ENCODE measurements around the gene CSRNP3.

CSRNP3 gene

DNA sequence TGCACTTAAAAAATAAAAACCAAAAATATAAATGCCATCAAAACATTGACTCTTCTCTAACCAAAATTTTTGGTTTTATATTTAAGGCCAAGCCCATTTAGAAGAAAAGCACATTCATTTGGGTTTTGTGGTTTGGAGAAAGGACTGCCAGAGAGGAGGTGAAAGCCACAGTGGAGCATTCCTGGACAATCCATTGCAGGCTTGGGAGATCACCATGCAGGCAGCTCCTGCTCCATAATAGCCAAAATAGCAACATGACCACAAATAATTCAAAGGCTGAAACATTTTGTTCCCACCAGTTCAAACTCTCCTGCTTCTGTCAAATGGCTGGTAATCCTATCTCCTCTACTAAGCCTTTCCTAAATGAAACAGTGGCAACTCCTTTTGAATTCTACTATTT, 251.0 kb downstream of the CSRNP3 start:
- no peaks in the 10 kb centered on the region for H3F3A ChIP-seq (ENCODE audit: low read depth)
- no peaks in the 10 kb centered on the region for H3K79me2 ChIP-seq (ENCODE audit: insufficient read depth, low read length)
- H3K27me3 ChIP-seq (ENCODE audit: insufficient read depth, low read length, poor library complexity, severe bottlenecking) = no peaks in the 10 kb centered on the region
- no peaks in the 10 kb centered on the region for H3K36me3 ChIP-seq (ENCODE audit: insufficient read depth, low read length)
- no peaks in the 10 kb centered on the region for H3K9me3 ChIP-seq (ENCODE audit: insufficient read depth, low read depth, low read length)
- no peak overlapping the region for H3K4me3 ChIP-seq (ENCODE audit: low read length, poor library complexity, severe bottlenecking)
- no peak overlapping the region for H2AFZ ChIP-seq (ENCODE audit: low read length)
- H3K4me1 ChIP-seq (ENCODE audit: insufficient read depth, low read length, poor library complexity, severe bottlenecking) = no peaks in the 10 kb centered on the region
- no peak overlapping the region for H3K4me2 ChIP-seq (ENCODE audit: low read depth, low read length, poor library complexity, severe bottlenecking)
- no peaks in the 10 kb centered on the region for H3K9me2 ChIP-seq (replicated peaks; ENCODE audit: low read depth, low read length)
- no peak for TF ChIP-seq EZH2phosphoT487 (IDR thresholded peaks at IDR 0.05; ENCODE audit: borderline replicate concordance)
- TF ChIP-seq, protein P1, sequence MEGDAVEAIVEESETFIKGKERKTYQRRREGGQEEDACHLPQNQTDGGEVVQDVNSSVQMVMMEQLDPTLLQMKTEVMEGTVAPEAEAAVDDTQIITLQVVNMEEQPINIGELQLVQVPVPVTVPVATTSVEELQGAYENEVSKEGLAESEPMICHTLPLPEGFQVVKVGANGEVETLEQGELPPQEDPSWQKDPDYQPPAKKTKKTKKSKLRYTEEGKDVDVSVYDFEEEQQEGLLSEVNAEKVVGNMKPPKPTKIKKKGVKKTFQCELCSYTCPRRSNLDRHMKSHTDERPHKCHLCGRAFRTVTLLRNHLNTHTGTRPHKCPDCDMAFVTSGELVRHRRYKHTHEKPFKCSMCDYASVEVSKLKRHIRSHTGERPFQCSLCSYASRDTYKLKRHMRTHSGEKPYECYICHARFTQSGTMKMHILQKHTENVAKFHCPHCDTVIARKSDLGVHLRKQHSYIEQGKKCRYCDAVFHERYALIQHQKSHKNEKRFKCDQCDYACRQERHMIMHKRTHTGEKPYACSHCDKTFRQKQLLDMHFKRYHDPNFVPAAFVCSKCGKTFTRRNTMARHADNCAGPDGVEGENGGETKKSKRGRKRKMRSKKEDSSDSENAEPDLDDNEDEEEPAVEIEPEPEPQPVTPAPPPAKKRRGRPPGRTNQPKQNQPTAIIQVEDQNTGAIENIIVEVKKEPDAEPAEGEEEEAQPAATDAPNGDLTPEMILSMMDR (conservative IDR thresholded peaks at IDR 0.05; ENCODE audit: low read length) = no peak
- no peak overlapping the region for H3K9ac ChIP-seq (ENCODE audit: low read depth, low read length, poor library complexity, severe bottlenecking)
- H4K20me1 ChIP-seq (ENCODE audit: insufficient read depth, low read length, poor library complexity, severe bottlenecking) = no peaks in the 10 kb centered on the region

DNA sequence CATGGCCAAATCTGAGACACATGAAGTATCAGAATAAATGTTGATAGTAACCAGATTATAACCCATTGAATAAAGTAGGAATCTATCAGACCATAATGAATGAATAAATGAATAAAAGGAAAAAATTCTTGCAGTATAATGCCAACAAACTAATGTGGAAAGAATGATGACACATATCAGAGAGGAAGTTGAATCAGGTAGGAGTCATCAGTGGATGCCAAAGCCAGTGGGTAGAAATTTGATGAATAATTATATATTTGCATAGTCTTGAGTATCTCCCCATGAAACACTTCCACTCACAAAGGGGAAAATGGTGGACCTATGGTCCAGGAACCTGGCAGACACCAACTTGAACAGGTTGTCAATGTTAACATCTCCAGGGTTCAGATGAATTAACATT, 255.9 kb downstream of the CSRNP3 start:
- Histone ChIP-seq H2AFZ (ENCODE audit: low read length) (no peak overlapping the region), H3K79me2 (ENCODE audit: insufficient read depth, low read length) (no peaks in the 10 kb centered on the region), H3K27me3 (ENCODE audit: insufficient read depth, low read length, poor library complexity, severe bottlenecking) (no peaks in the 10 kb centered on the region), H4K20me1 (ENCODE audit: insufficient read depth, low read length, poor library complexity, severe bottlenecking) (no peaks in the 10 kb centered on the region), H3K9me2 (replicated peaks; ENCODE audit: low read depth, low read length) (no peaks in the 10 kb centered on the region), H3K4me1 (ENCODE audit: insufficient read depth, low read length, poor library complexity, severe bottlenecking) (no peaks in the 10 kb centered on the region), H3K4me2 (ENCODE audit: low read depth, low read length, poor library complexity, severe bottlenecking) (no peak overlapping the region), H3K36me3 (ENCODE audit: insufficient read depth, low read length) (no peaks in the 10 kb centered on the region), H3F3A (ENCODE audit: low read depth) (no peaks in the 10 kb centered on the region), H3K4me3 (ENCODE audit: low read length, poor library complexity, severe bottlenecking) (no peak overlapping the region), H3K9me3 (ENCODE audit: insufficient read depth, low read depth, low read length) (no peaks in the 10 kb centered on the region), H3K9ac (ENCODE audit: low read depth, low read length, poor library complexity, severe bottlenecking) (no peak overlapping the region)
- TF ChIP-seq, protein P1 (conservative IDR thresholded peaks at IDR 0.05; ENCODE audit: low read length) = no peak
- no peak for TF ChIP-seq EZH2phosphoT487 (IDR thresholded peaks at IDR 0.05; ENCODE audit: borderline replicate concordance)

Data from Loucy (cell line).